ENCODE data around the gene GULP1. TPM values are rescaled to one million over a fixed set of nuclear protein-coding genes. Genes with fewer than 3 reads are reported as not detected.

Gene GULP1
- total RNA-seq, 1 experiment from 2014 or later: 75.1 TPM

DNA sequence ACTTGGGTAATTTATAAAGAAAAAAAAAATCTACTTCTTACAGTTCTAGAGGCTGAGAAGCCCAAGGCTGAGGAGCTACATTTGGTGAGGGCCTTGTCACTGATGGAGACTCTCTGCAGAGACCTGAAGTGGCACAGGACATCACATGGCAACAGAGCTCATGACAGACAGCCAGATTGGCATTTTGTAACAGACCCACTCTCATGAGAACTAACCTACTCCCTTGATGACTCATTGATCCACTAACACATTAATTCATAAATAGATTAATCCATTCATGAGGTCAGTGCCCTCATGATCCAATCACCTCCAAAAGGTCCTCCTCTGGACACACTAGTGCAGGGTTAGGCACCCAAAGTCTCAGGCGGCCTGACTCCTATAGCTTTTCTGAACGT lies 318.4 kb downstream of the GULP1 start (continued):
- TF ChIP-seq, protein P1, sequence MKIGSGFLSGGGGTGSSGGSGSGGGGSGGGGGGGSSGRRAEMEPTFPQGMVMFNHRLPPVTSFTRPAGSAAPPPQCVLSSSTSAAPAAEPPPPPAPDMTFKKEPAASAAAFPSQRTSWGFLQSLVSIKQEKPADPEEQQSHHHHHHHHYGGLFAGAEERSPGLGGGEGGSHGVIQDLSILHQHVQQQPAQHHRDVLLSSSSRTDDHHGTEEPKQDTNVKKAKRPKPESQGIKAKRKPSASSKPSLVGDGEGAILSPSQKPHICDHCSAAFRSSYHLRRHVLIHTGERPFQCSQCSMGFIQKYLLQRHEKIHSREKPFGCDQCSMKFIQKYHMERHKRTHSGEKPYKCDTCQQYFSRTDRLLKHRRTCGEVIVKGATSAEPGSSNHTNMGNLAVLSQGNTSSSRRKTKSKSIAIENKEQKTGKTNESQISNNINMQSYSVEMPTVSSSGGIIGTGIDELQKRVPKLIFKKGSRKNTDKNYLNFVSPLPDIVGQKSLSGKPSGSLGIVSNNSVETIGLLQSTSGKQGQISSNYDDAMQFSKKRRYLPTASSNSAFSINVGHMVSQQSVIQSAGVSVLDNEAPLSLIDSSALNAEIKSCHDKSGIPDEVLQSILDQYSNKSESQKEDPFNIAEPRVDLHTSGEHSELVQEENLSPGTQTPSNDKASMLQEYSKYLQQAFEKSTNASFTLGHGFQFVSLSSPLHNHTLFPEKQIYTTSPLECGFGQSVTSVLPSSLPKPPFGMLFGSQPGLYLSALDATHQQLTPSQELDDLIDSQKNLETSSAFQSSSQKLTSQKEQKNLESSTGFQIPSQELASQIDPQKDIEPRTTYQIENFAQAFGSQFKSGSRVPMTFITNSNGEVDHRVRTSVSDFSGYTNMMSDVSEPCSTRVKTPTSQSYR (CRISPR knock-in tag; IDR thresholded peaks at IDR 0.05): no peak
- no peak for TF ChIP-seq NR2C2 (CRISPR knock-in tag; IDR thresholded peaks at IDR 0.05)

DNA sequence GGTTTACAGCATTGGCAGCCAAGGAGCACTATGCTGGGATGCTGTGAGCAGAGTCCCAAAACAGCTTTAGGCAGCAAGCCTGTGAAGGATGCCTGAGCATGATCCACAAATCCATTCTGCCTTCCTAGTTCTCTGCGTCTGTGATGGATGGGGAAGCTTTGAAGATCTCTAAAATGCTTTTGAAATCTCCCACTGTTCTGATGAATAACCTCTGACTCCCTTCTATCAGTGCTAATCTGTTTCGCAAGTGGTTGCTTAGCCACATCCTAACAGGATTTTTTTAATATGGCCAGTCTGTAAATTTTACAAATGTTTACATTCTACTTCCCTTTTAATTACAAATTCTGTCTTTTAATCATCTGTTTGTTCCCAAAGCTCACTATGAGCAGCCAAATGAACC lies 319.2 kb downstream of the GULP1 start:
- peaks cover 2% of the 10 kb centered on the region; the same call in 1 of the 2 replicates for H3K36me3 Mint-ChIP-seq
- DNase-seq (ENCODE audit: low spot score) (no peak), ATAC-seq (no peak)
- CTCF ChIA-PET: no interaction called here
- TF ChIP-seq, protein P2, sequence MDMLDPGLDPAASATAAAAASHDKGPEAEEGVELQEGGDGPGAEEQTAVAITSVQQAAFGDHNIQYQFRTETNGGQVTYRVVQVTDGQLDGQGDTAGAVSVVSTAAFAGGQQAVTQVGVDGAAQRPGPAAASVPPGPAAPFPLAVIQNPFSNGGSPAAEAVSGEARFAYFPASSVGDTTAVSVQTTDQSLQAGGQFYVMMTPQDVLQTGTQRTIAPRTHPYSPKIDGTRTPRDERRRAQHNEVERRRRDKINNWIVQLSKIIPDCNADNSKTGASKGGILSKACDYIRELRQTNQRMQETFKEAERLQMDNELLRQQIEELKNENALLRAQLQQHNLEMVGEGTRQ (CRISPR knock-in tag; IDR thresholded peaks at IDR 0.05): no peak
- no peak for TF ChIP-seq ETV6 (CRISPR knock-in tag; IDR thresholded peaks at IDR 0.05)
- TF ChIP-seq, protein P3, sequence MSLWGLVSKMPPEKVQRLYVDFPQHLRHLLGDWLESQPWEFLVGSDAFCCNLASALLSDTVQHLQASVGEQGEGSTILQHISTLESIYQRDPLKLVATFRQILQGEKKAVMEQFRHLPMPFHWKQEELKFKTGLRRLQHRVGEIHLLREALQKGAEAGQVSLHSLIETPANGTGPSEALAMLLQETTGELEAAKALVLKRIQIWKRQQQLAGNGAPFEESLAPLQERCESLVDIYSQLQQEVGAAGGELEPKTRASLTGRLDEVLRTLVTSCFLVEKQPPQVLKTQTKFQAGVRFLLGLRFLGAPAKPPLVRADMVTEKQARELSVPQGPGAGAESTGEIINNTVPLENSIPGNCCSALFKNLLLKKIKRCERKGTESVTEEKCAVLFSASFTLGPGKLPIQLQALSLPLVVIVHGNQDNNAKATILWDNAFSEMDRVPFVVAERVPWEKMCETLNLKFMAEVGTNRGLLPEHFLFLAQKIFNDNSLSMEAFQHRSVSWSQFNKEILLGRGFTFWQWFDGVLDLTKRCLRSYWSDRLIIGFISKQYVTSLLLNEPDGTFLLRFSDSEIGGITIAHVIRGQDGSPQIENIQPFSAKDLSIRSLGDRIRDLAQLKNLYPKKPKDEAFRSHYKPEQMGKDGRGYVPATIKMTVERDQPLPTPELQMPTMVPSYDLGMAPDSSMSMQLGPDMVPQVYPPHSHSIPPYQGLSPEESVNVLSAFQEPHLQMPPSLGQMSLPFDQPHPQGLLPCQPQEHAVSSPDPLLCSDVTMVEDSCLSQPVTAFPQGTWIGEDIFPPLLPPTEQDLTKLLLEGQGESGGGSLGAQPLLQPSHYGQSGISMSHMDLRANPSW (CRISPR knock-in tag; conservative IDR thresholded peaks at IDR 0.05; ENCODE audit: low read depth): no peak
- no peak overlapping the region for H3K27ac Mint-ChIP-seq
- H3K9me3 Mint-ChIP-seq: peaks cover 20% of the 10 kb centered on the region
- POLR2A ChIA-PET: no interaction called here
- peaks cover under 1% of the 10 kb centered on the region; the same call in 1 of the 2 replicates for H3K4me1 Mint-ChIP-seq
- no peak overlapping the region for H3K4me3 Mint-ChIP-seq
- H3K27me3 Mint-ChIP-seq (ENCODE audit: low read depth): no peaks in the 10 kb centered on the region

DNA sequence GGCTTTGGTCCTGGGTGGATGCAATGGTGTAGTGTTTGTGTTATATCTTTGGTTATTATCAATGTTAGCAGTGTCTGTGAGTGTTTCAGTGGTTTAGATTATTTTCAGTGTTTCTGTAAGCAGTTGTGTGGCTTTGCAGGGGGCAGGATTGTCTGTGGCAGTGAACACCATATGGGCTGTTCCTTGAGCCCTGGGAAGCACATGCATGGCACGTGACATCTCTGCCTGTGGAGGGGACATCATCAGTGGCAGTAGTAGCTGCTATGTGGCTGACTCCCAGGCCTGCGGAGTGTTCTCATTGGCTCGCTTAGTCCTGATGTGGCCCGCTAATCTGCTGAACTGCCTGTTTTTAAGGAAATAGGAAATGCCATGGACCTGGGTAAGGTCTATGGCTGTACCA lies 327.5 kb downstream of the GULP1 start:
- H3K27ac Mint-ChIP-seq: no peak overlapping the region
- no peaks in the 10 kb centered on the region for H3K36me3 Mint-ChIP-seq
- ChIA-PET CTCF (no interaction called here), POLR2A (no interaction called here)
- no peaks in the 10 kb centered on the region for H3K27me3 Mint-ChIP-seq (ENCODE audit: low read depth)
- H3K4me1 Mint-ChIP-seq: no peaks in the 10 kb centered on the region
- no peak for ATAC-seq
- H3K9me3 Mint-ChIP-seq: peaks cover 5% of the 10 kb centered on the region; the same call in 1 of the 2 replicates
- no peak overlapping the region for H3K4me3 Mint-ChIP-seq
- no peak for DNase-seq (ENCODE audit: low spot score)
- TF ChIP-seq SOX15 (CRISPR knock-in tag; IDR thresholded peaks at IDR 0.05) (no peak), ZNF232 (CRISPR knock-in tag; IDR thresholded peaks at IDR 0.05) (no peak), NR2C2 (CRISPR knock-in tag; IDR thresholded peaks at IDR 0.05) (no peak), NR3C1 (CRISPR knock-in tag; conservative IDR thresholded peaks at IDR 0.05; ENCODE audit: low read depth) (no peak), IRF2 (CRISPR knock-in tag; IDR thresholded peaks at IDR 0.05; ENCODE audit: borderline replicate concordance, low read depth) (no peak), JAZF1 (CRISPR knock-in tag; IDR thresholded peaks at IDR 0.05) (no peak), GABPB1 (CRISPR knock-in tag; IDR thresholded peaks at IDR 0.05) (no peak), MYBL2 (CRISPR knock-in tag; IDR thresholded peaks at IDR 0.05) (no peak), SMAD4 (CRISPR knock-in tag; IDR thresholded peaks at IDR 0.05) (no peak), GRHL2 (CRISPR knock-in tag; IDR thresholded peaks at IDR 0.05; ENCODE audit: insufficient replicate concordance, severe bottlenecking) (no peak), ZNF671 (CRISPR knock-in tag; IDR thresholded peaks at IDR 0.05) (no peak), NFYB (CRISPR knock-in tag; conservative IDR thresholded peaks at IDR 0.05; ENCODE audit: low read depth) (no peak)
- TF ChIP-seq, protein P4, sequence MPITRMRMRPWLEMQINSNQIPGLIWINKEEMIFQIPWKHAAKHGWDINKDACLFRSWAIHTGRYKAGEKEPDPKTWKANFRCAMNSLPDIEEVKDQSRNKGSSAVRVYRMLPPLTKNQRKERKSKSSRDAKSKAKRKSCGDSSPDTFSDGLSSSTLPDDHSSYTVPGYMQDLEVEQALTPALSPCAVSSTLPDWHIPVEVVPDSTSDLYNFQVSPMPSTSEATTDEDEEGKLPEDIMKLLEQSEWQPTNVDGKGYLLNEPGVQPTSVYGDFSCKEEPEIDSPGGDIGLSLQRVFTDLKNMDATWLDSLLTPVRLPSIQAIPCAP (CRISPR knock-in tag; IDR thresholded peaks at IDR 0.05): no peak
- TF ChIP-seq, protein P5, sequence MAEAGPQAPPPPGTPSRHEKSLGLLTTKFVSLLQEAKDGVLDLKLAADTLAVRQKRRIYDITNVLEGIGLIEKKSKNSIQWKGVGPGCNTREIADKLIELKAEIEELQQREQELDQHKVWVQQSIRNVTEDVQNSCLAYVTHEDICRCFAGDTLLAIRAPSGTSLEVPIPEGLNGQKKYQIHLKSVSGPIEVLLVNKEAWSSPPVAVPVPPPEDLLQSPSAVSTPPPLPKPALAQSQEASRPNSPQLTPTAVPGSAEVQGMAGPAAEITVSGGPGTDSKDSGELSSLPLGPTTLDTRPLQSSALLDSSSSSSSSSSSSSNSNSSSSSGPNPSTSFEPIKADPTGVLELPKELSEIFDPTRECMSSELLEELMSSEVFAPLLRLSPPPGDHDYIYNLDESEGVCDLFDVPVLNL (CRISPR knock-in tag; IDR thresholded peaks at IDR 0.05; ENCODE audit: borderline replicate concordance, low read depth): no peak
- TF ChIP-seq, protein P6, sequence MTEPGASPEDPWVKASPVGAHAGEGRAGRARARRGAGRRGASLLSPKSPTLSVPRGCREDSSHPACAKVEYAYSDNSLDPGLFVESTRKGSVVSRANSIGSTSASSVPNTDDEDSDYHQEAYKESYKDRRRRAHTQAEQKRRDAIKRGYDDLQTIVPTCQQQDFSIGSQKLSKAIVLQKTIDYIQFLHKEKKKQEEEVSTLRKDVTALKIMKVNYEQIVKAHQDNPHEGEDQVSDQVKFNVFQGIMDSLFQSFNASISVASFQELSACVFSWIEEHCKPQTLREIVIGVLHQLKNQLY (CRISPR knock-in tag; IDR thresholded peaks at IDR 0.05): no peak
- TF ChIP-seq, protein P7, sequence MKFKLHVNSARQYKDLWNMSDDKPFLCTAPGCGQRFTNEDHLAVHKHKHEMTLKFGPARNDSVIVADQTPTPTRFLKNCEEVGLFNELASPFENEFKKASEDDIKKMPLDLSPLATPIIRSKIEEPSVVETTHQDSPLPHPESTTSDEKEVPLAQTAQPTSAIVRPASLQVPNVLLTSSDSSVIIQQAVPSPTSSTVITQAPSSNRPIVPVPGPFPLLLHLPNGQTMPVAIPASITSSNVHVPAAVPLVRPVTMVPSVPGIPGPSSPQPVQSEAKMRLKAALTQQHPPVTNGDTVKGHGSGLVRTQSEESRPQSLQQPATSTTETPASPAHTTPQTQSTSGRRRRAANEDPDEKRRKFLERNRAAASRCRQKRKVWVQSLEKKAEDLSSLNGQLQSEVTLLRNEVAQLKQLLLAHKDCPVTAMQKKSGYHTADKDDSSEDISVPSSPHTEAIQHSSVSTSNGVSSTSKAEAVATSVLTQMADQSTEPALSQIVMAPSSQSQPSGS (CRISPR knock-in tag; IDR thresholded peaks at IDR 0.05; ENCODE audit: borderline replicate concordance, low read depth): no peak
- TF ChIP-seq, protein P8, sequence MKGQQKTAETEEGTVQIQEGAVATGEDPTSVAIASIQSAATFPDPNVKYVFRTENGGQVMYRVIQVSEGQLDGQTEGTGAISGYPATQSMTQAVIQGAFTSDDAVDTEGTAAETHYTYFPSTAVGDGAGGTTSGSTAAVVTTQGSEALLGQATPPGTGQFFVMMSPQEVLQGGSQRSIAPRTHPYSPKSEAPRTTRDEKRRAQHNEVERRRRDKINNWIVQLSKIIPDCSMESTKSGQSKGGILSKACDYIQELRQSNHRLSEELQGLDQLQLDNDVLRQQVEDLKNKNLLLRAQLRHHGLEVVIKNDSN (CRISPR knock-in tag; IDR thresholded peaks at IDR 0.05): no peak
- TF ChIP-seq, protein P2 (CRISPR knock-in tag; IDR thresholded peaks at IDR 0.05): no peak

All from WTC11 (cell line).